Kidney (tissue), 14 donors: ENCODE results near the gene PIK3CG. TPM values are rescaled to one million over a fixed set of nuclear protein-coding genes. Genes with fewer than 3 reads are reported as not detected.

Experiments used
- DNase-seq, 5 donors: peaks; one replicate each; pipeline ENCODE4 v3.0.0-alpha.2; 2013 to 2020
- FAIRE-seq: peaks from 2 replicates; lab custom pipeline; 2012; peaks lifted over from hg19 to GRCh38; lab: Jason Lieb, UNC
- H3K27ac ChIP-seq, 2 donors: one replicate each; pipeline ENCODE4 v1.7.0; 2013; ENCODE audit warnings: low read depth in 2 of 2, low read length in 2 of 2, inconsistent platforms in 1 of 2
- H3K27me3 ChIP-seq: one replicate; pipeline ENCODE4 v1.7.1; 2013; ENCODE audit warnings: low read length, inconsistent platforms; ENCODE audit not compliant: control insufficient read depth, insufficient read depth
- H3K36me3 ChIP-seq, 3 donors: one replicate each; pipeline versions ENCODE4 v1.7.0 to v1.7.1; 2013; ENCODE audit warnings: low read length in 3 of 3, control low read depth in 1 of 3, inconsistent platforms in 1 of 3; ENCODE audit not compliant: insufficient read depth in 3 of 3, control insufficient read depth in 2 of 3
- H3K4me1 ChIP-seq, 3 donors: one replicate each; pipeline versions ENCODE4 v1.7.0 to v1.7.1; 2013; ENCODE audit warnings: low read length in 3 of 3, inconsistent platforms in 1 of 3, low read depth in 1 of 3; ENCODE audit not compliant: control insufficient read depth in 2 of 3, insufficient read depth in 2 of 3
- H3K4me3 ChIP-seq, 3 donors: one replicate each; pipeline versions ENCODE4 v1.7.0 to v1.8.1; 2013; ENCODE audit warnings: low read length in 3 of 3, control low read depth in 1 of 3, inconsistent platforms in 1 of 3
- H3K9ac ChIP-seq, 3 donors: one replicate each; pipeline versions ENCODE4 v1.7.0 to v1.7.1; 2013; ENCODE audit warnings: low read length in 3 of 3, control low read depth in 1 of 3, inconsistent platforms in 1 of 3
- H3K9me3 ChIP-seq, 3 donors: one replicate each; pipeline versions ENCODE4 v1.7.0 to v1.7.1; 2013; ENCODE audit warnings: low read length in 3 of 3, control low read depth in 1 of 3, inconsistent platforms in 1 of 3; ENCODE audit not compliant: control insufficient read depth in 2 of 3, insufficient read depth in 1 of 3
- intact Hi-C: fragments of 100-400 bp; cut with DNase I; formaldehyde crosslinking; loops from one replicate; pipeline ENCODE4 v1.11.1; 2022
- polyA plus RNA-seq: library from polyadenylated mRNA; stranded (reverse); fragments of 350-450 nt; fragmentation: Illumina TruSeq; extraction: RNeasy Lipid Tissue Mini Kit (QIAGEN cat#74804); gene quantifications from one replicate; pipeline ENCODE4 v1.2.3, GENCODE V29; 2014; ENCODE audit warnings: low read depth, low replicate concordance; ENCODE audit not compliant: insufficient read depth
- total RNA-seq: library from RNA; stranded (reverse); fragmentation: NEBNext Ultra II Directional; extraction: Animal tissue kit (Norgen Biotek cat#: 25700); gene quantifications from one replicate; pipeline ENCODE4 v1.2.1, GENCODE V29; 2021
- TF ChIP-seq, protein P1 (sequence below): IDR thresholded peaks from 3 replicates; pipeline ENCODE4 v1.5.1; 2012; ENCODE audit warnings: mild to moderate bottlenecking, moderate library complexity, borderline replicate concordance; ENCODE audit not compliant: insufficient read depth; ENCODE audit errors: extremely low read depth
- donor health status: control.
- donor health status: control.
- donor health status: control.
- donor health status: control.
- donor health status: control.
- donor health status: DM: yes; HTN: yes; CAD: no.
- donor health status: Normal renal cell carcinoma (clear cell type).

PIK3CG gene
- total and polyA plus RNA-seq, 2 donors from 2014 or later = 0.15 to 8.6 TPM

DNA sequence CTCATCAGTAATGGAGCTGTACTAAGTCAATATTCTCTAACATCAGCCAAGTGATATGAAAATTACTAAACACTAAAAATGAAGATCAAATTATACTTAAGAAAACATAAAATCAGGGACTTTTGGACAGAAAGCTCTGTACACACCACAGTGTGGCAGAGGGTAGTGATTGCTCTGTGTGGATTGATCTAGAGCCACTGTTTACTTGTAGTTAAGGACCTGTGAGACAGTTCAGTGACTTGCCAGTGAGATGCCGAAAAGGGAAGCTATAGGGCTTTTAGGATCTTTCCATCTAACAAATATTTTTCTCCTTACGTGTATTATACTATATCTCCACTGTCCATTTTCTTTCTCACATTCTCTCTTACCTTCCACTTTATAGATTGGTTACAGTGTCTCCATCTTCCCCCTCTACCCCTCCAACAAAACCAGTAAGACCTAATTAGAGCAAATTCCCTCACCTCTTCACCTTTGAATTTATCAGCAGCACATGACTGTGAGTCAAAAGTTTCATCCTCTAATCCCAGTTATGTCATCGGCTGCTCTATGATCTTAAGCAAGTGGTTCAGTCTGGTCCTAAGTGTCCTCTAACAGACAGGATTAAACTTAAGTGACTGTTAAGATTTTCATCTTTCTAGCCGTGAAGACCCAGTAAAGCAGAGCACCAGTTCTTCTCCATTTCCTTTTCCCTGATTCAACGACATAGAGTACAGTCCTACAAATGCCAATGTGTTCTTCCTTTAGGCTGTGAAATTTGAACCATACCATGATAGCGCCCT, 6.9 kb downstream of the PIK3CG start:
- no peak for FAIRE-seq
- Histone ChIP-seq H3K27ac (no peak overlapping the region), H3K27me3 (no peaks in the 10 kb centered on the region)

DNA sequence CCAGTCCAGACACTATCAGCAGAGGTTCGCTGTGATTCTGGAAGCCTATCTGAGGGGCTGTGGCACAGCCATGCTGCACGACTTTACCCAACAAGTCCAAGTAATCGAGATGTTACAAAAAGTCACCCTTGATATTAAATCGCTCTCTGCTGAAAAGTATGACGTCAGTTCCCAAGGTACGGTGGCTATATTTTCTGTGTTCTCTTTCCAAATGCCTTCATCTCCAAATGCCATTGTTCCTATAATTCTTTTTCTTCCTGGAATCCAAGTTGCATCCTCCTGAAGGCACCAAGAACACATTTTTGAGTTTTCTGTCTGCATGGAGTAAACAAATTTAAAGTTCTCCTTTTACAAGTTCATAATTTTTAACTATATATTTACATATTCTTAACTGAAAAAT, 7.7 kb downstream of the PIK3CG start:
- DNase-seq (no peak), FAIRE-seq (no peak)
- intact Hi-C loops = no loop called here

More for the DNA sequence above, 6.9 kb downstream of the PIK3CG start:
- peaks cover 0 to 2% (median 0%) of the 10 kb centered on the region in 3 donors for H3K4me1 ChIP-seq
- H3K9ac ChIP-seq = no peak overlapping the region
- TF ChIP-seq, protein P1, sequence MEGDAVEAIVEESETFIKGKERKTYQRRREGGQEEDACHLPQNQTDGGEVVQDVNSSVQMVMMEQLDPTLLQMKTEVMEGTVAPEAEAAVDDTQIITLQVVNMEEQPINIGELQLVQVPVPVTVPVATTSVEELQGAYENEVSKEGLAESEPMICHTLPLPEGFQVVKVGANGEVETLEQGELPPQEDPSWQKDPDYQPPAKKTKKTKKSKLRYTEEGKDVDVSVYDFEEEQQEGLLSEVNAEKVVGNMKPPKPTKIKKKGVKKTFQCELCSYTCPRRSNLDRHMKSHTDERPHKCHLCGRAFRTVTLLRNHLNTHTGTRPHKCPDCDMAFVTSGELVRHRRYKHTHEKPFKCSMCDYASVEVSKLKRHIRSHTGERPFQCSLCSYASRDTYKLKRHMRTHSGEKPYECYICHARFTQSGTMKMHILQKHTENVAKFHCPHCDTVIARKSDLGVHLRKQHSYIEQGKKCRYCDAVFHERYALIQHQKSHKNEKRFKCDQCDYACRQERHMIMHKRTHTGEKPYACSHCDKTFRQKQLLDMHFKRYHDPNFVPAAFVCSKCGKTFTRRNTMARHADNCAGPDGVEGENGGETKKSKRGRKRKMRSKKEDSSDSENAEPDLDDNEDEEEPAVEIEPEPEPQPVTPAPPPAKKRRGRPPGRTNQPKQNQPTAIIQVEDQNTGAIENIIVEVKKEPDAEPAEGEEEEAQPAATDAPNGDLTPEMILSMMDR = no peak
- H3K4me3 ChIP-seq = no peak overlapping the region
- DNase-seq = no peak
- intact Hi-C loops = no loop called here
- H3K36me3 ChIP-seq = no peaks in the 10 kb centered on the region
- H3K9me3 ChIP-seq = no peaks in the 10 kb centered on the region

DNA sequence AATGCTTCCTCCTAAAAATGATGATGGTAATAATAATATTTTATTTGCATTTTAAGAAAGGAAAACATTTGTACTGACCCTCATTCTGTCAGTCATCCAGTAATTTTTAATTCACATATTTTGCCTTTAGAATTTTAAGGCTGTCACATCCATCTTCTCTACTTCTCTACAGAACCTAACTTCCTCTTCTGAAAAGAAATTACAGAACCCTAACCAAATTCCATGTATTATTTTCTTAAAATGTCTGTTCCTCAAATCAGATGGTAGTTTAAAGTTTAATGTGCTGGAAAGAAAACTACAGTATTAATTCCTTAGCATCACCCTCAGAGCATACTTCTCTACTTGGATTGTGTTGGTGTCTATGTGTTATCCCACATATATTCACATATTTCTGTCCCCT, 9.0 kb downstream of the PIK3CG start:
- H3K27ac ChIP-seq = no peak overlapping the region
- DNase-seq (no peak), FAIRE-seq (no peak)
- TF ChIP-seq, protein P1 = no peak
- peaks cover 0 to under 1% (median 0%) of the 10 kb centered on the region in 3 donors for H3K4me1 ChIP-seq
- intact Hi-C loops = no loop called here
- H3K36me3 ChIP-seq = no peaks in the 10 kb centered on the region
- no peak overlapping the region for H3K4me3 ChIP-seq
- H3K27me3 ChIP-seq = no peaks in the 10 kb centered on the region
- H3K9me3 ChIP-seq = no peaks in the 10 kb centered on the region
- H3K9ac ChIP-seq = no peak overlapping the region

More for the DNA sequence above, 7.7 kb downstream of the PIK3CG start:
- Histone ChIP-seq H3K9ac (no peak overlapping the region), H3K27me3 (no peaks in the 10 kb centered on the region), H3K36me3 (no peaks in the 10 kb centered on the region), H3K9me3 (no peaks in the 10 kb centered on the region), H3K4me3 (no peak overlapping the region), H3K27ac (no peak overlapping the region), H3K4me1 (peaks cover 0 to 2% (median 0%) of the 10 kb centered on the region in 3 donors)
- TF ChIP-seq, protein P1 = no peak
